Activated gamma-delta T cell (primary cell): Measurements from ENCODE around the gene DUSP12.
"Not testable (repeated sequence)": the region's sequence is repeated elsewhere in the genome, so short reads cannot be mapped to it uniquely, and the experiment has no call there.

Source experiments
- DNase-seq: peaks from one replicate; lab custom pipeline; 2025; lab: John Stamatoyannopoulos, UW

DUSP12 gene

DNA sequence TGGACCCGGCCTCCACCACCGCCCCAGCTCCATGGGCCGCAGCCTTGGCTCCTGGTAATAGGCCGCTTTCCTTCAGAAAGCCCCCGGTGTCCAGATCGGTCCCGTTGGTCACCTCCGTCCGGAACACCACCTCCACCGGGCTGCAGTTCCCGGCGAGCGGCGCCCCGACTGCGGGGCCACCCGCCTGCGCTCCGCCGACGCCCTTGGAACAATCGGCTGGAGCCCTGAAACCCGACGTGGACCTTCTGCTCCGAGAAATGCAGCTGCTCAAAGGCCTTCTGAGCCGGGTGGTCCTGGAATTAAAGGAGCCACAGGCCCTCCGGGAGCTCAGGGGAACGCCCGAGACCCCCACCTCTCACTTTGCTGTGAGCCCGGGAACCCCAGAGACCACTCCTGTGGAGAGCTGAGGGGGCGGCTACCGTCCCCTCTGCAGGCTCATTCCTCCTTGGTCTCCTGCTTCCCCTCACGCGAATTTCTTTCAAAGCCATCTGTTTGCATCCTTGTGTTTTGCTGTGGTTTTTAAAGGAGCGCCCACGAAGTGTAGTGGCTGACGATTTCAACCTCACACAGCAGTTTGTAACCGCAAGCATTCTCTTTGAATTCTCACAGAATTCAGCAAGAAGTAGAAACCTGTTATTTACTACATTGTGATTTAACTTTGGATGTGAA, 22.2 kb upstream of the DUSP12 start:
- no peak for DNase-seq

DNA sequence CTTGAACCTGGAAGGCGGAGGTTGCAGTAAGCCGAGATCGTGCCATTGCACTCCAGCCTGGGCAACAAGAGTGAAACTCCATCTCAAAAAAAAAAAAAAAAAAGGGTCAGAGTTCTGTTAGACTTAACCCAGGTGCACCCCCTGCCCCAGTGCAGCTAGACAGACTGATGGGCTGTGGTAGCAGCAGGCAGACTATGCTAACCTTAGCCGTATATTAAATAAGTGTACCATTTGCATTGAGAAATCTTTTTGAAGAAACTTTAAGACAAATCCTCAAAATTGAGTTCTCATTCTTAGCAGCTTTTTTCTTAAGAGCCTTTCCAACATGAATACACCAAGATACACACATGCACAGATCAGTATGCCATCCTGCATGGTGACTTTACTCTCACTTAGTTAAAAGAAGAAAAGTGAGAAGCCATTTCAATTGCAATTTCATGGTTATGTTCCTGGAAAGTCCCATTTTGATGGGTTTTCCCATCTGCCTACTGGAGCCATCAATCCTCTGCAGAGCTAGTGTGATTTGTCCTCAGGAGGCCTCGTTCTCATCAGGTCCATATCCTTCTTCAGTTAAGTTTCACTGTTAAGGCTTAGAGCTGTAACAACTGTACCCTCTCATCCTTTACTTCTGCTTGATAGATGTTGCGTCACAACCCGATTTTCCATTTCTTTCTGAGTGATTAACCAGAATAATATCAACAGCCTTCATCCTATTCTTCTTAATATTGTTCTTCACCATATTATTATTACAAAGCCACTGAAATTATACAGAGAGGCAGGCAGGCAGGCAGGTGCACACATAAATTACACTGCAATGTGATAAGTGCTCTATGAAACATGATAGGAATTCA, 21.0 kb upstream of the DUSP12 start:
- no peak for DNase-seq

DNA sequence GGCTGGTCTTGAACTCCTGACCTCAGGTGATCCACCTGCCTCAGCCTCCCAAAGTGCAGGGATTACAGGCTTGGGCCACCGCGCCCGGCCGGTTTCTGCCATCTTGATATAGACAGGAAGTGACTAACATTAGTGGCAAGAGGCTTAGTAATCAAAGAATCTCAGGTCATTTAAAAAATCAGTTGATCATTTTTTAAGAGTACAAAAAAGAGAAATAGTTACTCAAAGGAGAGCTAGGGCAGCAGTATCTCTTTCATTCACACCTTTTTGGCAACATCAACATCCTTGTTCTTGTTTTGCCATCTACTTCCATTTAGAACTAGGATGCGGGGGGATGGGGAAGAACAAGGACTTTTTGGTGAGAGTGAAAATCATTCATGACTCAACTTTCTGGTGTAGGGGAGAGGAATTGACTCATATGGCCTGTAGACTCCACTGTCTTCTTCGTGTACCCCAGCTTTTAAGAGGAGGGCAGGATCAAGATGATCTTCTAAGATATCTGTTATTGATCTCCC, 19.5 kb upstream of the DUSP12 start:
- DNase-seq = no peak

DNA sequence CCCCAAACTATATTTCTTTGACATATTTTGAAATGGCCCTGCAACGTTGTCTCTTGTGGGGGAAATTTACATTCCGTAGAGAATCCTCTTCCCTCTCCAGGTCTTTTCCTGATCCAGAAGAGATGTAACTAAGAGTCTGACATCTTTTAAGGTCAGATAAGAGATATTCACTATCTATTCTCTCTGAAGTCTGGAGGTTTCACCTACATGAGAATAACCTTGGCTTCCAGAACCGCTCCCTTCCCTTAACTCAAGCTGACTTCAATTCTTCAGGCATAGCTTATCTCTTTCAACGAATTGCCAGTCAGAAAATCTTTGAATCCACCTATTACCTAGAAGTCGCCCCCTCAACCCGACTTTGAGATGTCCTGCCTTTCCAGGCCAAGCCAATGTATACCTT, 18.3 kb upstream of the DUSP12 start:
- DNase-seq = no peak

DNA sequence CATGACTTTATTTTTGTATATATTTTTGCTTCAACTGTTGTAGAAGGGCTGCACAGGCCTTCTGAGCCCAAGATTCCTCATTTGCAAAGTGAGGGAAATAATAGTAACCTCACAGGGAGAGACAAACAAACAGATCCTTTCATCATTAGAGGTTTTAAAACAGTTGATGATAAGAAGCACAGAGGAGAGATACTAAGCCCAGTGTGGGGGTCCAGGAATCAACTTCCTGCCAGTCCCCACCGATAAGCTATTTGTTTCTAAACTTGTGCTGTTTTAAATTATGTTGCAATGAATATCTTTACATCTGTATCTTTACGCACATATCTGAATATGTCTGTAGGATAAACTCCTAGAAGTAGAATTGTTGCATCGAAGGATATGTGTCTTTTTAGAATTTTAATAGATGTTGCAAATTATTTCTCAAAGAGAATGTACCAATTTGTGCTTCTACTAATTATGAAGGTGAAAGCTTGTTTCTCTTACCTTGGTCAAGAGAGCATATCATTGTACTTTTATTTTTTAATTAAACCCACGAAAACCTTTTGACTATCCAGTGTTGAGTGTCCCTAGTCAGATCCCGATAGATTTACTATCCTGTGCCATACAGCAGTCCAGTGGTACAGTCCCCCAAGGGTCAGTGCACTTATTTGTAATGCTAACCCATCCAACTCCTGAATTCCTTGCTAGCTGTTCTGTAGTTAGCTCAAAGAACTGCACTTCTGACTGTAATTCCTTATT, 17.4 kb upstream of the DUSP12 start:
- no peak for DNase-seq

DNA sequence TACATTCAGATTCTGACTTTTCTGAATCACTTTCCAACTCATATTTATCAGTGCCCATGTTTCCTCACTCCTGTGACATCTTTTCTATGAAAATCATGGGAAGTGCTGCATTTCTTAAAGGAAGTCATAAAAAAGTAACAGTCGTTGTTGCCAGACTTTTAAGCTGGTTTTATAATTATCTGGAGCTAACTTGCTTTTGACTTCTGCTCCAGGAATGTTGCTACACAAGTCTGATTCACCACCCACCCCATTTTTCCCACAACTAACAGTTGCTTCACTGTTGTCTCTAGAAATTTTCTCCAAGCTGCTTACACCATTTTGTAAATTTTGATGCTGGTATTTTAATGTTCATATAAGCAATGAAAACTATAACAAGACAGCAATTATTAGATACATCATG, 16.1 kb upstream of the DUSP12 start:
- no peak for DNase-seq

DNA sequence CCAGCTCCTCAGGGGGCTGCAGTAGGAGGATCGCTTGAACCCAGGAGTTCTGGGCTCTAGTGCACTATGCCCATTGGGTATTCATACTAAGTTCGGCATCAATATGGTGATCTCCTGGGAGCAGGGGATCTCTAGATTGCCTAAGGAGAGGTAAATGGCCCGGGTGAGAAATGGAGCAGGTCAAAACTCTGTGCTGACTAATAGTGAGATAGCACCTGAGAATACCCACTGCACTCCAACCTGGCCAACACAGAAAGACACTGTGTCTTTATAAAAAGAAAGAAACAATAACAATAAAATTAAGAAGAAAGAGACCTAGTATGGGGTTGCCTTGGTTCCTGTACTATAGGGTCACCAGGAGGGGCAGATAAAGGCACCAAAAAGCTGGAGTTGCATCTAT, 13.7 kb upstream of the DUSP12 start:
- no peak for DNase-seq

DNA sequence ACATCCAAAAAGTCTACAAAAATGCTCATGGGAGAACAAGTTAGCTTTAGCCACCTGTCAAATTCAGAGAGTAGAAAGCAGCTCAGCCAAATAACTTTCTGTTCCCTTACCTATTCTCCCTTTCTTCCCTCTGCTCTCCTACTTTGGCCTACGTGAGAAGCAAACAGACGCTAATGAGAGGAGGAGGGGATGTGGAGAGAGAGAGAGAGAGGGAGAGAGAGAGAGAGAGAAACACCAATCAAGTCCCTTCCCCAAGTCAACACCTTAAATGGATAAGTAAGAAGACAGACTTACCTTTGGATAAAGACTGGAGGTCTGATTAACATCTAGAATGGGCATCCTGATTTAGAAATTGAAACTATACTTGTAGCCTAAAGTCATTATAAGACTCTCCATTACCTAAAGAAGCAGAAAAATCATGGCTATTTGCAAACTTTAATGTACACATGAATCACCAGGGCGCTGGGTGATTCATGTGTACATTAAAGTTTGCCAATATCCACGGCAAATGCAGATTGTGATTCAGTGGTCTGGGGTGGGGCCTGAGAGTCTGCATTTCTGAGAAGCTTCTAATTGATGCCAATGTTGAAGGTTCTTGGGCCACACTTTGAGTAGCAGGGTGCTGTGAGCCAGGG, 13.1 kb upstream of the DUSP12 start:
- DNase-seq = no peak

DNA sequence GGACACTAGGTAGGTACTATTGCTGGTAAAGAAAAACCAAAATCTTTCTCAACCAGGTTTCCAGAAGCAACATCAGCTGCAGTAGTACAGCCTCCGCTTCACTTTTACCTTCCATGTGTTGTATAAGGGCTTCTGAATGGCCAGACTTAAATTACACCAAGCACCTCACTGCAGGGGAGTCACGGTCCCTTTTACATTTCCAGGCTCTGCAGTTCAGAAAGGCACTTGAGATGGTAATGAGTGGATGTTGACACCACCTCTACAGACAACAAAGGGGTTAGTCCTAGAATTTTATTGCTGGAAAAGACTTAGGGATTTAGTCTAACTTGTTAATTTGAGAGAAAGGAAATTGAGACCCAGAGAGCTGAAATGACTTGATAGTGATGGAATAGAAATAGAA, 12.0 kb upstream of the DUSP12 start:
- DNase-seq = no peak

DNA sequence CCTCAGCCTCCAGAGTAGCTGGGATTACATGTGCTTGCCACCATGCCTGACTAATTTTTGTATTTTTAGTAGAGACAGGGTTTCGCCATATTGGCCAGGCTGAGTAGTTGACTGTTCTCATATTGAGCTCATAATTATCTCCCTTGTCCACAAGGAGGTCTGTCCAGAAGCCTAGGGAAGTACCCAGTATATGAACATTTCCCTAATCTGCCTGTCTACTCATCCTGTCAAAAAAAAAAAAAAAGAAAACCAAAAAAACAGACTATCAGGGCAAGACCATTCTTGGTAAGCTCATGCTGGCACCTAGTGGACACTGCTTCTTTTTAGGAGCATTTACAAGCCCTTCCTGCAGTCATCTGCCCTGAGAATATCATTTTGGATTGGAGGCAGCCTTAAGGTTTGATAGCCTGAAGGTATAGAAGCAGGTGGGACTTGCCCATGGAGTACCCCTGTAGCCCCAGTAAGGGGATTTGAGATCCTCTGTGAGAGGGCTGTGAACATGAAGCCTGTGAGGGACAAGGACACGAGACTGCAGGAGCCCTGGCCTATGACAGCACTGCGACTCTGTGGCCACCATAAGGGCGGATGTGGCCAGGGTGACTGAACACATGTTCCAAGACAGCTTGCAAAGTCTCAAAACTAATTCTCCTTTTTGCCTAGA, 10.8 kb upstream of the DUSP12 start:
- DNase-seq = peak; percentile 34

DNA sequence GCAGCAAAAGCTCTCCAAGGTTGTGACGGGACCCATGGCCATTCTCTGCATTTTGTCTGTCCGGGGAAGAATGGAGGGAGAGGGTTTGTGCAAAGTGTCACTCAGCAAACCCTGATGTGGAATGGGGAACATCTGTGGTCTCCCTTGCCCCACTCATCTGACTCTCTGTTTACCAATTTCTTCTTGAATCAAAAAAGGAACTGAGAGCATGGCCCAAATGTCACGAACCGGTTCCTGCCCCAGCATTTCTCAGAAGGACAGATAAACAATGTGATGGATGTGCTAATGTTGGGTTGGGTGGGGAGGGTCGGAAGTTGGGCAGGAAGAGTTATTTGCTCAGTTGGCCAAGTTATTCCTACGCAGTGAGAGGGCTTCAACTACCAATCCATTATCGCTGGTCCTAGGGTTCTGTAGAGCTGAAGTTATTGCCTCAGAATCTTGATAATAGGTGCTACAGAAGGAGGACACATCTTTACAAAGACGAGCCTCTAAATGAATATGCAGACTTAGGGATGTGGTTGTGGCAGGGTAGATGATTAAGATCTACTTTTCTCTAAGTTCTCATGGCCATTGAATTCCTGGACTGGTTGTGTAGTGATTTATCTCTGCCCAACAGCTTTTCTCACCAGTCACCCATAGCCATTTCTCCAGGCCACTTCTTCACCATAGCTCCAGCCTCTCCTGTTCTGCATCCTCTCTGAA, 9.6 kb upstream of the DUSP12 start:
- DNase-seq = no peak

DNA sequence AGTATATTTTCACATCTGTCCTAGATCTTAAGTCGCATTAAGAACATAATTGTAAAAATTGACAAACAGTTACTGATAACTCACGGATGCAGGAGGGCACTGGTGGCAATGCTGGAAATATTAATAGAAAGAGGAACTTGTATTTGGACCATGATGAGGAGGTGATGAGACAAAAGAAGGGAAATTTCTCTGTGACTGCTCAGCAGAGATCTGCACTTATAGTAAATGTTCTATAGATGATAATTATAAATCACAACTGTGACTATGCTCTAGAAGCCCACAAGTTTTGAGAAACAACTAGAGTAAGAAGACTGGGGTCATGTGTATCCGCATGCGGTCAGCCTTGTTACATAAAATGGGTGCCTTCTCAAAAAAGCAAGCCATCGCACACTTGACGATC, 8.7 kb upstream of the DUSP12 start:
- DNase-seq = no peak

DNA sequence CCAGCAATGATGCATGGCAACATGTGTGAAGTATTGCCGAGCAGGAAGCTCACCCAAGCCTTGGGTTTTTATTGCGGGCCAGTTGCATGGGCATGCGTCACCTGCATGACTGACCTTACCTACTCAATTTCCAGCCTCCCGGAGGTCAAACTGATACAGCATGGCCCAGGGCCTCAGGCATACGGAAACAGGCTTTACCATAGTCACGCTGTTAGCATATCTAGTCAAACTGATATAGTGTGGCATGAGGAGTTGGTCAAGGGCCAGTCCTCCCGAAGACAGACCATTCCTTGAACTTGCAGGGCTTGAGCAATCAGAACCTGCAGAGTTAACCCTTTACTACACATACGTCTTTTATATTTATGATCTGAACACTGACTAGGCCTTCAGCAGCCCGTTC, 6.4 kb upstream of the DUSP12 start:
- no peak for DNase-seq

DNA sequence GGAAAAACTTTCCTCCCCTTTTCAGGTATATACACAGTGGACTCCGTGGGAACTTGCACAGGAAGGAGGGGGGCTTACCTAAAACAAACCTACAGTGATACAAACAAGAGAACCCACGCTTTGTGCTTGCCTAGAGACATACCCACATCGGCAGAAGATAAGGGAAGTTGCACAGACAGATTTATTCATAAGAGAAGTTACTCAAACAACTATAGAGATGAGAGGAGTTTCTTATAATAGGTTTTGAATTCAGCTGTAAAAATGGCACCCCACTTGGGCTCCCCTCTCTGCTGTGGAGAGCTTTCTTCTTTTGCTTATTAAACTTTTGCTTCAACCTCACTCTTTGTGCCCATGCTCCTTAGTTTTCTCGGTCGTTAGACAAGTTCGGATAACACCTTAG, 1.8 kb upstream of the DUSP12 start:
- no peak for DNase-seq

DNA sequence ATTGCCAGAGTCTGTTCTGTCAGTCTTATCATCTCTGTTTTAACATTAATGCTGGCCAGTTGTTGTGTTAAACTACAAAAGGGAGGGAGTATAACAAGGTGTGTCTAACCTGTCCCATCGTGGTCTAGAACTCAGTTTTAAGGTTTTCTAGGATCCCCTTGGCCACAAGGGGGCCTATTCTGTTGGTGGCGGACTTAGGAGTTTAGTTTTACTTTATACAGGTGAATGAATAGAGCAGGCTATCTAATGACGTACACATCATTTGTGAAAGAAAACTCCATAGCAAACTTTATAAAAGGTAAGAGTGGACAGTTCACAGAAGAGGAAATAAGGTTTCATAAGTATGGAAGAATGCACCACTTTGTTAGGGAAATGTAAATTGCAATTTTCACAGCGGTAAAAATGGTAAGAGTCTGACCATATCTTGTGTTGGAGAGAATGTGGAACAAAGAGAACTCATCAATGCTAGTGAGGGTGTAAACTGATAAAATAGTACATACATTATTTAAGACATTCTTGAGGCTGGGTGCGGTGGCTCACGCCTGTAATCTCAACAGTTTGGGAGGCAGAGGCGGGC, 14.0 kb downstream of the DUSP12 start:
- DNase-seq = no peak

DNA sequence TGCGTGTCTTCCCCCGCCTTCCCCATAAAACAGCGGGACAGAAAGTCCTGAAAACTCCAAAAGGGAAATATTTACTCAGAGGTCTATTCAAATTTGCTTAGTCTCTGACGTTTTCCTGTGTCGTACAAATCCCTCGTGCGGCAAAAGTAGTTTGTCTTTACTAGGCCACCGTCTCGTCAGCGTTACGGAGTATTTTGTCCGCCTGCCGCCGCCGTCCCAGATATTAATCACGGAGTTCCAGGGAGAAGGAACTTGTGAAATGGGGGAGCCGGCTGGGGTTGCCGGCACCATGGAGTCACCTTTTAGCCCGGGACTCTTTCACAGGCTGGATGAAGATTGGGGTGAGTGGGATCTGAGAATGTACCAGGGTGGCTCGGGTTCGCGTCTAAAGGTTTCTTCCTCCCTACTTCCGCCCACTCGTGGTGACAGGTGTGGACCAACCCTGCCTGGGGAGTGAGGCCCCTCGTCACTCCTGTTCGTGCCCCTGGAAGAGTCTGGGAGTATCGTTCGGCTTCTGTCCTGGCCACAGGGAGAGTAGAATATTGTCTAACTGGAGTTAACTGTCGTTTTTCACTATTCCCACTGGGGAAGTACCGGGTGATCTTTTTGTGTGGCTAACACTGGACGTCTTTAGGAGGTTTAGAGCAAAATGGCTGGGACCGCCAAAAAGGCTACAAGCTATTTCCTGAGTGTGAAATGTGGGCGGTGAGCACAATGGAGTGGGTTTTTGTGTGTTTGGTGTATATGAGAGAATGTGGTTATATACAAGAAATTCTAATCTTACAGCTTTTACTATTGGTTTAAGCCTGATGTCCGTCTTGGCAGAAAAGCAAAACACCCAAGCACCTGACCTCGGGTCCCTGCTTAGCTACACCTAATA, 16.8 kb downstream of the DUSP12 start, which contains the start of gene ATF6:
TSS of gene ATF6 (plus strand) at position 219 of the 880 bp plus-strand sequence. CDS start at position 260, 41 bp downstream.
- peak; percentile 21 for DNase-seq

DNA sequence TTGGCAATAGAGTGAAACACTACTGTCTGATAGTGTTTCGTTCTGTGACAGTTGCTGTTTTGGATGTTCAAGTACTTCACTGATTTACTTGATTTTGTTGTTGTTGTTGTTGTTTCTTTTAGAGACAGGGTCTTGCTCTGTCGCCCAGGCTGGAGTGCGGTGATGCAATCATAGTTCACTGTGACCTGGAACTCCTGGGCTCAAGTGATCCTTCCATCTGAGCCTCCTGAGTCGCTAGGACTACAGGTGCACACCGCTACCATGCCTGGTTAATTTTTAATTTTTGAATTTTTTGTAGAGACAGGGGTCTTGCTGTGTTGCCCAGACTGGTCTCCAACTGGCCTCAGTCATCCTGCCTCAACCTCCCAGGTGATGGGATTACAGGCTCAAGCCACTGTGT, 18.9 kb downstream of the DUSP12 start:
- no peak for DNase-seq

DNA sequence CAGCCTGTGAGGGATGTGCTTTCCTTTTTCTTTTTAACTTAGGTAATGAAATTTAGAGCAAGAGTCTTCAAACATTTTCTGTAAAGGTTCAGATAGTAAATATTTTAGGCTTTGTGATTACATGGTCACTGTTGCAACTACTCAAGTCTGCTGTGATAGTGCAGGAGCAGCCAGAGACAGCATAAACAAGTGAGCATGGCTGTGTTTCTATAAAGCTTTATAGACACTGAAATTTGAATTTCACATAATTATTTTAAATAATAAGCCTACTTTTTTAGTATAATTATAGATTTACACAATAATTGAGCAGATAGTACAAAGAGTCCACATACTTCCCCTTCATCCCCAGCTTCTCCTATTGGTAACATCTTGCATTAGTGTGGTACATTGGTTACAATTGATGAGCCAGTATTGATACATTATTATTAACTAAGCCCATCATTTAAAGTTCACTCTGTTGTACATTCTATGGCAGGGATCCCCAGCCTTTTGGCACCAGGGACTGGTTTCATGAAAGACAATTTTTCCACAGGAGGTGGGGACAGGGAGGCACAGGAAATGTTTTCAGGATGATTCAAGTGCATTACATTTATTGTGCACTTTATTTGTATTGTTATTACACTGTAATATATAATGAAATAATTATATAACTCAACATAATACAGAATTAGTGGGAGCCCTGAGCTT, 19.5 kb downstream of the DUSP12 start:
- DNase-seq = no peak

DNA sequence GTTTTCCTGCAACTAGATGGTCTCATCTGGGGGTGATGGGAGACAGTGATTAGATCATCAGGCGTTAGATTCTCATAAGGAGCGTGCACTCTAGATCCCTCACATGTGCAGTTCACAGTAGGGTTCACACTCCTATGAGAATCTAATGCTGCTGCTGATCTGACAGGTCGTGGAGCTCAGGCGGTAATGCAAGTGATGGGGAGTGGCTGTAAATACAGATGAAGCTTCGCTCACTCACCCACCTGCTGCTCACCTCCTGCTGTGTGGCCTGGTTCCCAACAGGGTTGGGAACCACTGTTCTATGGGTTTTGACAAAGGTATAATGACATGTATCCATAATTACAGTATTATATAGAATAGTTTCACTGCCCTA, 20.1 kb downstream of the DUSP12 start:
- DNase-seq = not testable (repeated sequence)
